Body of pancreas (tissue), 4 donors: ENCODE measurements around the gene DAP.

ENCODE experiments used
- POLR2A ChIP-seq, 3 donors: fragments of 450-650 bp; IDR thresholded peaks; one replicate each; pipeline ENCODE4 v1.6.1; 2016; ENCODE audit warnings: antibody characterized with exemption in 3 of 3, mild to moderate bottlenecking in 2 of 3
- TF ChIP-seq, protein P1 (sequence below), 7 experiments: fragments of 450-650 bp in 4 of 7; fragments of 200-600 bp in 3 of 7; sonication (generic) in 3 of 7; IDR thresholded peaks; one replicate each; pipeline ENCODE4 v1.5.1; 2016 to 2019; ENCODE audit warnings: antibody characterized with exemption in 7 of 7

- TF ChIP-seq POLR2A (IDR thresholded peaks at IDR 0.05): no peak
- TF ChIP-seq, protein P1, sequence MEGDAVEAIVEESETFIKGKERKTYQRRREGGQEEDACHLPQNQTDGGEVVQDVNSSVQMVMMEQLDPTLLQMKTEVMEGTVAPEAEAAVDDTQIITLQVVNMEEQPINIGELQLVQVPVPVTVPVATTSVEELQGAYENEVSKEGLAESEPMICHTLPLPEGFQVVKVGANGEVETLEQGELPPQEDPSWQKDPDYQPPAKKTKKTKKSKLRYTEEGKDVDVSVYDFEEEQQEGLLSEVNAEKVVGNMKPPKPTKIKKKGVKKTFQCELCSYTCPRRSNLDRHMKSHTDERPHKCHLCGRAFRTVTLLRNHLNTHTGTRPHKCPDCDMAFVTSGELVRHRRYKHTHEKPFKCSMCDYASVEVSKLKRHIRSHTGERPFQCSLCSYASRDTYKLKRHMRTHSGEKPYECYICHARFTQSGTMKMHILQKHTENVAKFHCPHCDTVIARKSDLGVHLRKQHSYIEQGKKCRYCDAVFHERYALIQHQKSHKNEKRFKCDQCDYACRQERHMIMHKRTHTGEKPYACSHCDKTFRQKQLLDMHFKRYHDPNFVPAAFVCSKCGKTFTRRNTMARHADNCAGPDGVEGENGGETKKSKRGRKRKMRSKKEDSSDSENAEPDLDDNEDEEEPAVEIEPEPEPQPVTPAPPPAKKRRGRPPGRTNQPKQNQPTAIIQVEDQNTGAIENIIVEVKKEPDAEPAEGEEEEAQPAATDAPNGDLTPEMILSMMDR (IDR thresholded peaks at IDR 0.05): no peak
Measured at GRCh38 chr5:10652151-10652550, 108.9 kb downstream of the DAP start.
